HT-29 (cell line): ENCODE data around the gene DKK3. TPM values are rescaled to one million over a fixed set of nuclear protein-coding genes. Genes with fewer than 3 reads are reported as not detected.

Source experiments
- DNase-seq: peaks from one replicate; pipeline ENCODE4 v3.0.0-alpha.2; 2015; ENCODE audit warnings: low spot score
- total RNA-seq: library from RNA; depleted of rRNA; stranded (reverse); fragments of >200 nt; shearing (Covaris generic); gene quantifications from 2 replicates; pipeline ENCODE4 v1.2.3, GENCODE V29; 2014

Gene DKK3
- total RNA-seq, 1 experiment from 2014 or later = not detected

GRCh38 chr11:12005476-12005875 is 3.0 kb downstream of the DKK3 start:
- DNase-seq = no peak

DNA sequence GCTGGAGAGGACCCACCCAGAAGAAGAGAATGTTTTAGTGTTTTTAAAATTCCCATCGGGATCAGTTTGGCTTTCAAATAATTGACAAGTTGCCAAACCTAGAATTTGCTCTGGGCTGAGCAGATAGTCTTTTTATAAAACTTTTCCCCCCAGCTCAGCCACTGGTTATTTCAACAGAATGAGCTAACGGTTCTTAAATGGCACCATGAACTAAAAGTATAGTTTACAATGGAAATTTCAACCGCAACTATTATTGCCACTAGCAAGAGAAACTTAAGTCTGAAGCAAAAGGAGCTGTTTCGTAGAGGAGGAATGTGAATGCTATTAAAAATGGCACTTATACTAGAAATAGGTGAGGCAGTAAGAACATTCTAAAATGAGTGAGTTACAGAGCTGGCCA is 3.4 kb downstream of the DKK3 start:
- no peak for DNase-seq

DNA sequence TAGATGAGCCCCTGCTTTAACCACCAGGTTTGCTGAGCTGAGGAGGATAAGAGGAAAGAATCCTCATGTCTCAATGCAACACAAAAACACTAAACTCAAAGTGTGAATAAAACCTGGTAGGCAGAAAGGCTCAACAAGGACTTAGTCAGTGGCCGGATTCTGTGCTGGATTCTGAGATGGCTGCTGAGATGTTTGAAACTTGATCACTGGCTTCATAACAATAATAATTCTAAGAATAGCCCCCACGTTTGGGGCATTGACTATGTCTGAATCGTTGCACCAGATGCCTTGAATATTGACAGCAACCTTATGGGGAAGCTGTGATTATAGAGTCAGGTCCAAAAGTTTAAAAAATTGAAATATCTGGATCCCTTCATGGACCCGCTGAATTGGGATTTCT is 4.6 kb downstream of the DKK3 start:
- no peak for DNase-seq

DNA sequence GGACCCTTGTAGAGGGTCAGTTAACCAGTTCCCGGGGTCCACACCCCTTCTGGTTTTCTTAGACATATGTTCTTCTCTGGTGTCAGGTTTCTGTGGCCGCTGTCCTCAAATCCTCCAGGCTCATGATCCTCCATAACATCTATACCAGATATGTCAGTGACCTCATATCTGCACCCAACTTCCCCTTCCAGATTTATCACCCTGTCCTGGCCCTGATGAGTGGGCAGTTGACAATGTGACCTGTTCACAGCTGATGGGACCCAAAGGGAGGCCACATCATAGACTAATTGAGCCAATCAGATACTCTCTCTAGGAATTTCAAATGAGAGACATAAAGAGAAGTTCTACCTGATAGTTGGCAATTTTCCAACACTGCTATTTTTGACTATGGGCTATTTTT is 5.1 kb downstream of the DKK3 start:
- no peak for DNase-seq

- DNase-seq = no peak
These were observed 7.2 kb downstream of the DKK3 start for GRCh38 chr11:12001186-12001585.

DNA sequence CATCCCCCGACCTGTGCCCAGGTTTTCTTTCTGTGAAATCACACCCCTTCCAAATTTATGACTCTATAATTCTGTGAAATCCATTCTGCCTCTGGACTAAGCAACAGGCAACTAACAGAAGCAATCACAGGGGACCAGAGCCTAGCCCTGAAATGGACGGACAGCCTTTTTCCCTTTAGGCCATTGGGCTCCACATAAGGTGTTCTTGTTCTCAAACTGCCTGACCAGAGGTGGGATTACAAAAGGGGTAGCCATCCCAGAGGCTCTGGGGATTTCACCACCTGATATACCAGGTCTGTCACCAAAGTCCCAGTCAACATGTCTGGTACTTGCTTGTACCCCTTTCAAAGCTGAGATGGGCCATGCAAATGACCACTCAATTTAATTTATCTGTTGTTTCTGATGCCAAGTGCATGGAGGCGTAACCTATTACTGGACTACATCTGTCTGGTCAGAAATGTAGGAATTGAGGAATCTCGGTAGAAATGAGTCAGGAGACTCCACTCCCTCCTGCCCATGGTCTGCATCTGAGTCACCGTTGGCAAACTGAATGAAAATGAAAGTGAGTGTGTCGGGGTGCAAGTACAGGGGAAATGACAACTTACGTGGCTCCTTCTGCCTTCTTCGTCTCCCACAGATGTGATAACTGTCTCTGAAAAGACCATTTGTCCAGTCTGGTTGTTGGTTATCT is 10.2 kb downstream of the DKK3 start:
- no peak for DNase-seq

DNA sequence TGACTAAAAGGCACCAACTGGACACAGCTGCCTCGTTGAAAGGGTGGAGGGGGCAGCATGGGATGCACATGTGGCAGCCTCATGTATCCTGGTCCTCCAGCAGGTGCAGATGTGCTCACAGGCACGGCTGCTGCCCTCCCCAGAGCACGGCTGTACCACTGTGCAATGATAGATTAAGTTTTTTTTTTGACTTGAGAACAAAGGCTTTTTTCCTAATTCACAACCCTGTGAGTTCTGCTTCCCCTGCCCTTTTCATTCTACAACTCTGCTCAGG is 11.4 kb downstream of the DKK3 start:
- DNase-seq = no peak

DNA sequence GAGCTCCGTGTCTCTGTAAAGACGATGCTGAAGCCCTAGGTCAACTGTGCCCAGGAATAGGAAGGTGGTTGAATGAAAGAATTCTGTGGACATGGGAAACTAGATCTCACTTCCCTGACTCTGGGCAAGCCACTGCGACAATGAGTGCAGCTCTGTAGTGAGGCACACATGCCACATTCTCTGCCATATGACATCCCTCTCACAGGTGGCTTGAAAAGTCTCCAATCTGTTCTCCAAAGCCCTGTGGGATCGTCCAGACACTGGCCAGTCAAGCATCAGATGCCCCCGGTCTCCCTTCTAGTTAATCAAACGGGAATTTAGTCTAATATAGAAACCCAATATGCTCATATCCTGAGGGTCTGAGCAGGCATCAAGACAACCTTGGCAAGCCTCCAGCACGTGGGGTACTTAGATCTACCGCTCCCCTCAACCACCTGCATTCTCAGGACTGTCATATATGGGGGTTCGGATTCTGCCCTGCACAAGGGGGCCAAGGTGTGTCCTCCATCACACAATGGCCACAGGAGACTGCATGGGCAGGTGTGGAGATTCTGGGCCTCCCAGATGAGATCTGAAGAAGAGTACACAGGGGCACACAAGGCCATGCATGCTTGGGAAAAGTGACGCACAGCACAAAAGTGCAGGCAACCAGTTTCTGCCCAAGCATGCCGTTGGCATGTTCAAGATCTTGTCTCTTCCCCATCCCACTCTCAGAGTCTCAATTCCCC is 11.9 kb downstream of the DKK3 start:
- DNase-seq = no peak

GRCh38 chr11:11995601-11996000 is 12.8 kb downstream of the DKK3 start:
- no peak for DNase-seq

DNA sequence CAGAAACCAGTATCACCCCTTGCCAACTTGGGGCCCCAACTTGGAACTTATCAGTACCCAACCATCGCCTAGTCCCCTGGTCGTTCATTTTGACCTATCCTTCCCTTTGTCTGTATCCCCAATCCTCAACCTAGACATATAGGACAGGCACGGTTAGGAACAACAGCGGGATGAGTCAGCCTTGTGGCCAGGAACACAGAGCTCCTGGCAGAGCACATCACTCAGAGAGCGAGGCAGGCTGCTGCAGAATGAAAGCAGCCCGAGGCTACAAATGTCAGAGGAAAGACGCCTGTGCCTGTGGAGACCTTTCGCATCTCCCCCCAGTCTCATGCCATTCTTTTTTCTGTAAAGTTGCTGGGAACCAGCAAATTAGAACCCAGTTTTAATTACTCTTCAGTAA is 14.6 kb downstream of the DKK3 start:
- DNase-seq = no peak

DNA sequence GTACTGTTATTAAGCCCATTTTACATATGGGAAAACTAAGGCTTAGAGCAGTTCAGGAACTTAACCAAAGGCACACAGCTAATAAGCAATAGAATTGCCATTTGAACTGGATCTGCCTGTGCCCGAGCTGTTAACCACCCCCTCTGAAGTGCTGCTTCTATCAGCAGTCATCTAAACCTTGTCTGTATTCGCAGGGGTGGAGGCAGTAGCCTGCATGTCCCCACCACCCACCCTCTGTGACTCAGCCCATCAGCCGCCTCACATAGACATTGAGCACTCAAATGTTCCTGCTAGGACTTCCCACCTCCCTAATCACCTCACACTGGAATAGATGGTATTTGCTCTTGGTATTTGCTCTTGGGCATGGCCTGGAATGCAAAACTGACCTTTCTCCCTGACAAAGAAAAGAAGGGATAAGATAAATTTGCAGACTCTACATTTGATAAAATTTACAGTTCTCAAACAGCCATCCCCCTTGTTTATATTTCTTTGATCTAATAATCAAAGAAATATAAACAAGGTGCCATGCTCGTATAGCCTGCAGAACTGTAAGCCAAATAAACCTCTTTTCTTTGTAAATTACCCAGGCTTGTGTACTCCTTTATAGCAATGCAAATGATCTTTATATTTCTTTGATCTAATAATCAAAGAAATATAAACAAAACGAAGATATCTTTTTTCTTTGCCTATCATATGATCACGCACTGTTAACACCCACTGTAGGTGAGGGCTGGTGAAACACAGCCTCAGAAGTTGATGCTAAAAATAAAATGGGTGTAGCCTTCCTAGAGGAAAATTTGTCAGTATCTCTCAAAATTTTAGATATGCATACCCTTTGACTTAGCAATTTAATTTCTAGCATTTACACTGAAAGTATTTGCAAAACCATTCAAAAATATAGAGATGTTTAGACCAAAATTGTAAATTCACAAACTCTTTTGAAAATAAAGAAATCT is 15.9 kb downstream of the DKK3 start:
- peak; percentile 44 for DNase-seq

GRCh38 chr11:11989774-11990744 is 18.4 kb downstream of the DKK3 start:
- no peak for DNase-seq

DNA sequence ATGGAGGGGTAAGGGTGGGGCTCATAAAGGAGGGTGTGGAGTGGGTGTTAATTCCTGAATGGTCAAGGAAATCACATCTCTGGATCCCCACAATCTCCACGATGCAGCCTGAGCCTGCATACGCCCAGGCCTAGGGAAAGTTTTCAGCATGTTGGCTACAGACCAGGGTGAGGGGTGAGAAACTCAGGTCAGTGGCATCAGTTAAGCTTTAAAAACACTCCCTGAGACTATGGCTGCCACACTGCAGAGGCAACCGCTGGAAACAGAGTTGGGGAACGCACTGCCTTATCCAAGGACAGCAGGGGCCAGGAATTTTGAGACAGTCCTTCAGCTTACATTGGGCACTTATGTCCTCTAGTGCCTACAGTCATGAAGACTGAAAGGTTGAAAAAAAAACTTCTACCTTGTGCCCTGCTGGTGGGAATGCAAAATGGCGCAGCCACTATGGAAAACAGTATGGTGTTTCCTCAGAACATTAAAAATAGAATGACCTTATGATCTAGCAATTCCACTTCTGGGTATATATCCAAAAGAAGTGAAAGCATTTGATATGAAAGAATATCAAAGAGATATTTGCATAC is 19.7 kb downstream of the DKK3 start:
- DNase-seq = no peak

GRCh38 chr11:11988099-11988651 is 20.3 kb downstream of the DKK3 start:
- no peak for DNase-seq

- no peak for DNase-seq
These were observed 20.9 kb downstream of the DKK3 start for GRCh38 chr11:11987503-11988022.

GRCh38 chr11:11985954-11986949 is 22.2 kb downstream of the DKK3 start:
- DNase-seq = no peak

DNA sequence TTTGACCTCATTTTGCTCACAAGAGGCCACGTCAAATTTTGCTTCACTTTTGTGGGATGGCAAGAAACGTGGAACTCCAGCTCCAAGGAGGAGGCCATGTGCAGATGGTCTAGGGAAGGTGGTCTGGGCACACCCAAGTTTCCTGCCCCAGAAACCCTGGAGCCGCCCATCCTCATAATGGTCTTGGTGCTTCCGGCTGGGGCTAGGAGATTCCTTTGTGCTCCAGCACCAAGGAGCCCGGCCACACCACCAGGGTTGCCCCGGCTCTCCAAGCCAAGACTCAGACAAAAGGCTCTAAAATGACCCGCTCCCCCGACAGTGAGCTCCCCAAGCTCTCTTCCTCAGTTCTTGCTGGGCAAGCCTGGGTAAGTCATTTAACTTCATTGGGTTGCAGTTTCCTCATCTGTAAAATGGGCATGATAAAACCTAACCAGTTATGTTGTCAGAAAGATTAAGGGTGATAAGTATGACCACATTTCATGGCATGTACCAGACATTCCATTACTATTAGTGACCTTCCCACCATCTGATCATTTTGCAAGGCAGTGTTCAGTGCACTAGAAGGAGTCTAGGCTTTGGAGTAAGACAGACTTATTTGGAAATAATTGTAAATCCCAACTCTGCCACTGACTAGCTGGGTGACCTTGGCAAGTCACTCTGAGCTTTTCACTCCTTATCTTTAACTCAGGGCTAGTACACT is 23.3 kb downstream of the DKK3 start:
- DNase-seq = no peak

DNA sequence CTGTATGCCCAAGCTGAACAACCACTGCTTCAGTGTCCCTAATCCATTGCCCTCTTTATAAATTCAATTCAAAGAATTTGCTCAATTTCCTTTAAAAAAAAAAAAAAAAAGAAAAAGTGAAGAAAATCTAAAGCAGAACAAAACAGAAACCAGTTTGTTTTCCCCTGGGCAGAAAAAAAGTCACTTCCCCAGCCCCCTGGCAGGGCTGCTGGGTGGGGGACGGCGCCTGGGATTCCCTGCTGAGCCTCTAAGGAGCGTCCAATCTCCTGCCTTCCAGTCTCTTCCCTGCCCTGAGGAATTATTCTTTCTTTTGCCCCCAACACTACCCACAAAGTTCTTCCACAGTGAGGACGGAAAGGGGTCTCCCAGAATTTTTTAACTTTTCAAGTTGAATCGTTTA is 23.9 kb downstream of the DKK3 start:
- no peak for DNase-seq
